ENCODE results near the gene FAM135A. TPM values are rescaled to one million over a fixed set of nuclear protein-coding genes. Genes with fewer than 3 reads are reported as not detected.

Gene FAM135A
- total RNA-seq, 3 donors from 2014 or later (not counting 1 experiment from before 2014, with no cell fraction given), result 4.8 to 9.3 (median 5.0) TPM

- DNase-seq (no peak), ATAC-seq (no peak)
- Mint-ChIP-seq H3K4me1 (no peaks in the 10 kb centered on the region), H3K36me3 (no peaks in the 10 kb centered on the region), H3K27me3 (ENCODE audit: low read depth in 2 of 2) (peaks cover 20 to 26% of the 10 kb centered on the region in 2 donors), H3K9me3 (no peaks in the 10 kb centered on the region), H3K4me3 (no peak overlapping the region), H3K27ac (no peak overlapping the region)
- Histone ChIP-seq H3K4me1 (ENCODE audit: control insufficient read depth, insufficient read depth, low read length) (no peaks in the 10 kb centered on the region), H3K27me3 (ENCODE audit: control insufficient read depth, insufficient read depth, low read length) (peaks cover 8% of the 10 kb centered on the region), H3K9me3 (ENCODE audit: control insufficient read depth, insufficient read depth, low read length) (no peaks in the 10 kb centered on the region), H3K27ac (ENCODE audit: low read length) (no peak overlapping the region), H3K36me3 (ENCODE audit: control insufficient read depth, insufficient read depth, low read length) (no peaks in the 10 kb centered on the region), H3K4me3 (ENCODE audit: low read length) (no peak overlapping the region)
- intact Hi-C loops (cut with micrococcal nuclease), result no loop called here
- no peak for TF ChIP-seq CTCF (IDR thresholded peaks at IDR 0.05)
- 88% methylated on average over 7 of the region's 7 CpGs for WGBS (ENCODE audit: insufficient coverage)
Measured at GRCh38 chr6:70398783-70399728, 14.3 kb upstream of the FAM135A start.

- no peak for ATAC-seq
- intact Hi-C loops (cut with micrococcal nuclease), result no loop called here
Measured at GRCh38 chr6:70404658-70405057, 8.7 kb upstream of the FAM135A start.

GRCh38 chr6:70409216-70409615 lies 4.1 kb upstream of the FAM135A start:
- H3K27ac ChIP-seq (ENCODE audit: low read length), result no peak overlapping the region
- ATAC-seq, result no peak
- WGBS (ENCODE audit: insufficient coverage), result 17% methylated on average over 1 of the region's 2 CpGs
- H3K36me3 Mint-ChIP-seq, result no peaks in the 10 kb centered on the region
- no peaks in the 10 kb centered on the region for H3K9me3 ChIP-seq (ENCODE audit: control insufficient read depth, insufficient read depth, low read length)
- H3K36me3 ChIP-seq (ENCODE audit: control insufficient read depth, insufficient read depth, low read length), result no peaks in the 10 kb centered on the region
- H3K4me1 Mint-ChIP-seq, result peaks cover 12 to 14% of the 10 kb centered on the region in 2 donors
- no peak overlapping the region for H3K4me3 ChIP-seq (ENCODE audit: low read length)
- H3K27me3 ChIP-seq (ENCODE audit: control insufficient read depth, insufficient read depth, low read length), result peaks cover 5% of the 10 kb centered on the region
- no peak overlapping the region for H3K4me3 Mint-ChIP-seq
- intact Hi-C loops (cut with micrococcal nuclease), result no loop called here
- no peaks in the 10 kb centered on the region for H3K9me3 Mint-ChIP-seq
- H3K27ac Mint-ChIP-seq, result no peak overlapping the region
- DNase-seq, result no peak
- H3K4me1 ChIP-seq (ENCODE audit: control insufficient read depth, insufficient read depth, low read length), result peaks cover 9% of the 10 kb centered on the region
- peaks cover 30 to 43% of the 10 kb centered on the region in 2 donors for H3K27me3 Mint-ChIP-seq (ENCODE audit: low read depth in 2 of 2)
- no peak for TF ChIP-seq CTCF (IDR thresholded peaks at IDR 0.05)

More at GRCh38 chr6:70404658-70405057, 8.7 kb upstream of the FAM135A start:
- H3K9me3 ChIP-seq (ENCODE audit: control insufficient read depth, insufficient read depth, low read length), result no peaks in the 10 kb centered on the region
- WGBS (ENCODE audit: insufficient coverage), result 100% methylated on average over 1 of the region's 1 CpG
- no peak for TF ChIP-seq CTCF (IDR thresholded peaks at IDR 0.05)
- no peaks in the 10 kb centered on the region for H3K4me1 Mint-ChIP-seq
- DNase-seq, result no peak
- H3K4me3 Mint-ChIP-seq, result no peak overlapping the region
- no peaks in the 10 kb centered on the region for H3K36me3 Mint-ChIP-seq
- no peaks in the 10 kb centered on the region for H3K36me3 ChIP-seq (ENCODE audit: control insufficient read depth, insufficient read depth, low read length)
- no peaks in the 10 kb centered on the region for H3K9me3 Mint-ChIP-seq
- H3K4me3 ChIP-seq (ENCODE audit: low read length), result no peak overlapping the region
- no peaks in the 10 kb centered on the region for H3K4me1 ChIP-seq (ENCODE audit: control insufficient read depth, insufficient read depth, low read length)
- no peak overlapping the region for H3K27ac ChIP-seq (ENCODE audit: low read length)
- peaks cover 34 to 47% of the 10 kb centered on the region in 2 donors for H3K27me3 Mint-ChIP-seq (ENCODE audit: low read depth in 2 of 2)
- peaks cover 9% of the 10 kb centered on the region for H3K27me3 ChIP-seq (ENCODE audit: control insufficient read depth, insufficient read depth, low read length)
- no peak overlapping the region for H3K27ac Mint-ChIP-seq
